ENCODE results near the gene GPC3. TPM values are rescaled to one million over a fixed set of nuclear protein-coding genes. Genes with fewer than 3 reads are reported as not detected.

GPC3 gene
- total RNA-seq, 2 donors from 2014 or later = 16.9 to 22.7 TPM

DNA sequence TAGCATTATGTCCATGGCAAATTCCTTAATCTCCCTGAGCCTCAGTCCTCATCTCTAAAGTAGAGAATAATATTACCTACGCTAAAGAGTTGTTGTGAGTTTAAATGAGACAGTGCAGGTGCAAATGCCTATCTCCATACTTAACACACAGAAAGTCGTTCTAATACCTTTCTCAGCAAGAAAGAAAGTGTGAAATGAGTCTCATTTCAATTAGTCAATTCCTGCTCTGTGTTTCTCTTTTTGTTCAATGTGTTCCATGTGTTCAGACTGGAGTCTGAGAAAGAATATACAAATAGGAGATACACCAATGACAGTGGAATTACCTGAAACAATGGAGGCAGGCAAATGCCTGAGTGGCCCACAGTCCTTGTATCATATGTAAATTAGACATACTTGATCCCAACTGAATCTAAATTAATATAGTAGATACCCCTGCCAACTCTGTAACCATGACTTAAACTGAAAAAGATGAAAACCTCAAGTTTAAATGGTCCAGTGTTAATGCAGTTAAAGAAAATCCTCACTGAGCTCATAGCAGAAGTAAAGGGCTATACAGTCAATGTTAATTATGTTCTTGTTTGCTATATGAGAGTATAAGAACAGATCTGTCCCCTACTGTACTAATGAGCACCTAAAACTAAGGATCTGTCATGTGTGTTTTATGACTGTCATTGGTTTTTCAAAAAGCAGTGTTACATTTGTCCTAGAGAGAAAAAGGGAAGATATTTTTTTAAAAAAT is 68.2 kb downstream of the GPC3 start:
- TF ChIP-seq CTCF (IDR thresholded peaks at IDR 0.05) (no peak), POLR2A (IDR thresholded peaks at IDR 0.05) (no peak)
- DNase-seq (no peak), ATAC-seq (no peak)
- Histone ChIP-seq H3K9me3 (no peaks in the 10 kb centered on the region), H3K27ac (no peak overlapping the region), H3K4me3 (no peak overlapping the region), H3K27me3 (no peaks in the 10 kb centered on the region), H3K4me1 (no peaks in the 10 kb centered on the region), H3K36me3 (replicated peaks in 1 of 2; ENCODE audit: insufficient read depth in 1 of 2, low read depth in 2 of 2) (no peaks in the 10 kb centered on the region)
- 83 to 84% methylated on average over 2 of the region's 2 CpGs for WGBS, 2 donors
- intact Hi-C loops (cut with DNase I) = no loop called here

DNA sequence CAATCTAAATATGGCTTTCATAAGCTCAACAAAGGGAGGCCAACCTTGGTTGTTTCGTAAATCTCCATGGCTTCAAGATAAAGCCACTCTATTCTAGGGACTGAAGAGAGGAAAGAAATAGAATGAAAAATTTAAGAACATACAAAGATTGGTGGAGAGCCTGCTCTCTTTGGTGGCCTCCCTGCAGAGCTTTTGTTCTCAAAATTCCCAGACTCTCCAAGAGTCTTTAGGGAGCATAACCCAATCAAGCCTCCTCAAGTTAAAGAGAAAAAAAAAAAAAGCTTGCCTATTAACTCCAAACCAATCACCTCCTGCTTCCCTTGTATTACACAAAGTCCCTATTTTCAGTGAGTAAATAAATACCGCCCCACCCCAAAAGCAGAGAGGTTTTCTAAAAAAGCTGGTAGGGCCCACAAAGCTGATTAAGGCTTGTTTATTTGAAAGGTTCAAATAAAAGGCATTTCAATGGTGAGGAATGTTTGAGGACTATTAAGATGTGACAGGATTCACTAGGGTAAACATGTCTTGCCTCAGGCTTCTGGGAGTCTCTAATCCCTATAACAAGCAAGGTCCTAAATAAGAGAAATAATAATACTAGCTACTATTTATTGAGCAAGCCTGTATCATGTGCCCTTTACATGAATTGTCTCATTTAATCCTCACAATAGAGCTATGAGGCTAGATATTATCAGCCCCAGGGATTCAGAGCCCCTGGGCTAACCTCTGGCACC is 71.6 kb downstream of the GPC3 start:
- no peak for ATAC-seq
- H3K36me3 ChIP-seq (replicated peaks in 1 of 2; ENCODE audit: insufficient read depth in 1 of 2, low read depth in 2 of 2) = no peaks in the 10 kb centered on the region
- intact Hi-C loops (cut with DNase I) = no loop called here
- 78 to 86% methylated on average over 2 of the region's 2 CpGs for WGBS, 2 donors
- no peak overlapping the region for H3K4me3 ChIP-seq
- no peak for DNase-seq
- H3K9me3 ChIP-seq = no peaks in the 10 kb centered on the region
- TF ChIP-seq POLR2A (IDR thresholded peaks at IDR 0.05) (no peak), CTCF (IDR thresholded peaks at IDR 0.05) (no peak)
- no peaks in the 10 kb centered on the region for H3K27me3 ChIP-seq
- no peak overlapping the region for H3K27ac ChIP-seq
- no peaks in the 10 kb centered on the region for H3K4me1 ChIP-seq

GRCh38 chrX:133913009-133913408 is 72.4 kb downstream of the GPC3 start:
- WGBS, 2 donors = 67 to 100% methylated on average over 1 of the region's 1 CpG
- no peak overlapping the region for H3K27ac ChIP-seq
- no peak for ATAC-seq
- no peaks in the 10 kb centered on the region for H3K27me3 ChIP-seq
- intact Hi-C loops (cut with DNase I) = no loop called here
- TF ChIP-seq CTCF (IDR thresholded peaks at IDR 0.05) = no peak
- TF ChIP-seq POLR2A (IDR thresholded peaks at IDR 0.05) = no peak
- H3K36me3 ChIP-seq (replicated peaks in 1 of 2; ENCODE audit: insufficient read depth in 1 of 2, low read depth in 2 of 2) = no peaks in the 10 kb centered on the region
- no peak for DNase-seq
- no peaks in the 10 kb centered on the region for H3K9me3 ChIP-seq
- no peak overlapping the region for H3K4me3 ChIP-seq
- no peaks in the 10 kb centered on the region for H3K4me1 ChIP-seq

GRCh38 chrX:133911825-133912495 is 73.4 kb downstream of the GPC3 start:
- Histone ChIP-seq H3K4me3 (no peak overlapping the region), H3K27me3 (no peaks in the 10 kb centered on the region), H3K4me1 (no peaks in the 10 kb centered on the region), H3K36me3 (replicated peaks in 1 of 2; ENCODE audit: insufficient read depth in 1 of 2, low read depth in 2 of 2) (no peaks in the 10 kb centered on the region), H3K27ac (no peak overlapping the region), H3K9me3 (no peaks in the 10 kb centered on the region)
- 77 to 83% methylated on average over 4 of the region's 4 CpGs for WGBS, 2 donors
- DNase-seq (no peak), ATAC-seq (no peak)
- intact Hi-C loops (cut with DNase I) = no loop called here
- TF ChIP-seq CTCF (IDR thresholded peaks at IDR 0.05) (no peak), POLR2A (IDR thresholded peaks at IDR 0.05) (no peak)
